HFFc6 (cell line): ENCODE measurements around the gene ARHGAP1. TPM values are rescaled to one million over a fixed set of nuclear protein-coding genes. Genes with fewer than 3 reads are reported as not detected.
"Not testable (repeated sequence)": the region's sequence is repeated elsewhere in the genome, so short reads cannot be mapped to it uniquely, and the experiment has no call there.

Experiments used
- DNase-seq: peaks from one replicate; pipeline ENCODE4 v3.0.0-alpha.2; 2018
- H3K27ac Mint-ChIP-seq: 2 replicates; pipeline ENCODE4 v1.8.0; 2020; ENCODE audit warnings: mild to moderate bottlenecking, mixed read lengths
- H3K27me3 Mint-ChIP-seq: 2 replicates; pipeline ENCODE4 v1.8.0; 2021; ENCODE audit warnings: mild to moderate bottlenecking, moderate library complexity, mixed read lengths; ENCODE audit not compliant: insufficient read depth
- H3K36me3 Mint-ChIP-seq: 2 replicates; pipeline ENCODE4 v1.8.0; 2021; ENCODE audit warnings: low read depth, mixed read lengths
- H3K4me1 Mint-ChIP-seq: 2 replicates; pipeline ENCODE4 v1.8.0; 2020; ENCODE audit warnings: low read depth, mixed read lengths
- H3K4me3 Mint-ChIP-seq: 2 replicates; pipeline ENCODE4 v1.8.0; 2020; ENCODE audit warnings: mild to moderate bottlenecking, moderate library complexity, mixed read lengths
- H3K9me3 Mint-ChIP-seq: 2 replicates; pipeline ENCODE4 v1.8.0; 2020; ENCODE audit warnings: mild to moderate bottlenecking, mixed read lengths
- CTCF ChIP-seq: fragments of 200-600 bp; sonication (generic); IDR thresholded peaks from 2 replicates; pipeline ENCODE4 v1.5.0; 2021; ENCODE audit warnings: antibody characterized with exemption, mild to moderate bottlenecking
- total RNA-seq, 6 experiments: library from RNA; stranded (reverse); fragmentation: NEBNext Ultra II Directional; extraction: Animal tissue kit (Norgen Biotek cat#: 25700); gene quantifications; 2 replicates in 1 of 6; 3 replicates in 5 of 6; pipeline ENCODE4 v1.2.3, GENCODE V29; 2021

ARHGAP1 gene
- total RNA-seq, 6 experiments from 2014 or later: 107 to 134 (median 110) TPM

- no peak overlapping the region for H3K27ac Mint-ChIP-seq
- no peaks in the 10 kb centered on the region for H3K9me3 Mint-ChIP-seq
- no peak for TF ChIP-seq CTCF
- H3K4me1 Mint-ChIP-seq: peaks cover 35% of the 10 kb centered on the region
- no peak for DNase-seq
- no peak overlapping the region for H3K4me3 Mint-ChIP-seq
- H3K27me3 Mint-ChIP-seq: no peaks in the 10 kb centered on the region
- H3K36me3 Mint-ChIP-seq: peaks cover 7% of the 10 kb centered on the region; the same call in 1 of the 2 replicates
Observed at GRCh38 chr11:46712874-46713576, 12.6 kb upstream of the ARHGAP1 start.

DNA sequence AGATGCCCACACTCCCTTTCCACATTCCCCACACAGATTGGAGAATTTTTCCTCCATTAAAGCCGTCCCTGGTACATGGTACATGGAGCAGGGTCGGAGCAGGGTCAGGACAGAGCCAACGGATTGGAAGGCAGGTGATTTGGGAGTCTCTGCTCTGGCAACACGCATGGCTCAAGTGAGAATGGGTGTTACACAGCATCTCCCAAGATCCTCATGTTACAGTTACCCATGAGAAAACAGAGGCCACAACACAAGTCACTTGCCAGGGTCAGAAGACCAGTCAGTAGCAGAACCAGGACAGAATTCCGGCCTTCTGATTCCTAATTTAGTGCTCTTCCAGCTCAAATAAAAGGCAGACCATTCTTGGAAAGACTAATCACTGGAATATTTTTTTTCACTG lies 10.9 kb upstream of the ARHGAP1 start:
- no peak for DNase-seq
- Mint-ChIP-seq H3K36me3 (peaks cover 17% of the 10 kb centered on the region; the same call in 1 of the 2 replicates), H3K4me1 (peaks cover 35% of the 10 kb centered on the region), H3K4me3 (no peak overlapping the region; the same call in 1 of the 2 replicates), H3K27ac (peak overlapping the region; percentile 92), H3K9me3 (no peaks in the 10 kb centered on the region), H3K27me3 (no peaks in the 10 kb centered on the region)
- no peak for TF ChIP-seq CTCF

DNA sequence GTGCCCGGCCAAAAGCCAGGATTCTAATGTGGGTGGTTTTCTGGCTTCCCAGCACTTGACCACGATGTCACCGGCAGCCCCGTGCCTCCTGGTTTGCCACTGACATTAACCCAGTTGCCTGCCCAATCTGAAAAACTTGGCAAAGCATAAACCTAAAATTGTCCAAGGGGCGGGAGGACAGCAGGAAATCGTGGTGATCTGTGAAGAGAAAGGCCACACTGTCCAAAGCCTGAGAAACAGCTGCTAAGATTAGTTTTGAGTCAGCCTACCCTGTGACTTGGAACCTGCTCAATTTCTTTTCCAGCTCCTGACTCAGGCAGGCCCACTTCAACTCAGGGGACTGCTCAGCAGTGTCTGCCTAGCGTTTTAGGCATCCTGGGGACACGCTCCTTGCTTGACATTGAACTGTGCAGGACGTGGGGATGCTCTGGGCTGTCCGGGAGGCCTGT lies 10.4 kb upstream of the ARHGAP1 start:
- DNase-seq: peak; percentile 86
- Mint-ChIP-seq H3K4me1 (peaks cover 35% of the 10 kb centered on the region), H3K27ac (peak overlapping the region; percentile 92), H3K27me3 (no peaks in the 10 kb centered on the region), H3K4me3 (no peak overlapping the region; the same call in 1 of the 2 replicates), H3K9me3 (no peaks in the 10 kb centered on the region), H3K36me3 (peaks cover 17% of the 10 kb centered on the region; the same call in 1 of the 2 replicates)
- TF ChIP-seq CTCF: no peak

- not testable (repeated sequence) for DNase-seq, H3K4me3 Mint-ChIP-seq, H3K27me3 Mint-ChIP-seq, H3K9me3 Mint-ChIP-seq
- H3K36me3 Mint-ChIP-seq: peaks cover 17% of the 10 kb centered on the region; the same call in 1 of the 2 replicates
- peaks cover 25% of the 10 kb centered on the region for H3K4me1 Mint-ChIP-seq
- peak overlapping the region; percentile 55; the same call in 1 of the 2 replicates for H3K27ac Mint-ChIP-seq
Observed at GRCh38 chr11:46709351-46709750, 8.9 kb upstream of the ARHGAP1 start.

DNA sequence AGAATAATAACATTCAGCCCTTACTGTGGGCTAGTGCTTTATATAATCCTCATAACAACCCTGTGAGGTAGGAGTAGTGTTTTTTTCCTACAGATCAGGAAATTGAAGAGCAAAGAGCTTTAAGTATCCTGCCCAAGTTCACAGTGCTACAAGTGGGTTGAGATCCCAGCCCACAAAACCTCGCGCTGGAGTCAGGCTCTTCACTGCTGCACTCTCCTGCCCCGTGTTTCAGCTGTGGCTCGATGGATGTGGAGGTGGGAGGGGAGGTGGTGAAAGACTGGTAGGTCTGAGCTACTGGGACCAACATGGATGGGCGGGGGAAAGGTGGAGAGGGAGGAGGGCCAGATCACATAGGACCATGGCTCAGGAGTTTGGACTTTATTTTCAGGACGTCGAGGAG lies 6.5 kb upstream of the ARHGAP1 start:
- no peak for TF ChIP-seq CTCF
- Mint-ChIP-seq H3K27me3 (no peaks in the 10 kb centered on the region), H3K9me3 (no peaks in the 10 kb centered on the region), H3K4me1 (peaks cover 28% of the 10 kb centered on the region), H3K36me3 (peaks cover 29% of the 10 kb centered on the region), H3K4me3 (no peak overlapping the region), H3K27ac (no peak overlapping the region)
- DNase-seq: no peak

GRCh38 chr11:46705070-46705688 lies 4.8 kb upstream of the ARHGAP1 start:
- H3K9me3 Mint-ChIP-seq: no peaks in the 10 kb centered on the region
- TF ChIP-seq CTCF: no peak
- DNase-seq: no peak
- H3K27me3 Mint-ChIP-seq: no peaks in the 10 kb centered on the region
- H3K36me3 Mint-ChIP-seq: peaks cover 39% of the 10 kb centered on the region
- H3K27ac Mint-ChIP-seq: no peak overlapping the region
- H3K4me3 Mint-ChIP-seq: no peak overlapping the region
- H3K4me1 Mint-ChIP-seq: peaks cover 23% of the 10 kb centered on the region
